Epidermal melanocyte (primary cell): ENCODE measurements around the gene ADGRG6.

Experiments
- DNase-seq: peaks from one replicate; pipeline ENCODE4 v3.0.0; 2011; ENCODE audit warnings: low spot score; ENCODE audit not compliant: insufficient read length

Gene ADGRG6

GRCh38 chr6:142321451-142321850, 19.6 kb downstream of the ADGRG6 start:
- no peak for DNase-seq

DNA sequence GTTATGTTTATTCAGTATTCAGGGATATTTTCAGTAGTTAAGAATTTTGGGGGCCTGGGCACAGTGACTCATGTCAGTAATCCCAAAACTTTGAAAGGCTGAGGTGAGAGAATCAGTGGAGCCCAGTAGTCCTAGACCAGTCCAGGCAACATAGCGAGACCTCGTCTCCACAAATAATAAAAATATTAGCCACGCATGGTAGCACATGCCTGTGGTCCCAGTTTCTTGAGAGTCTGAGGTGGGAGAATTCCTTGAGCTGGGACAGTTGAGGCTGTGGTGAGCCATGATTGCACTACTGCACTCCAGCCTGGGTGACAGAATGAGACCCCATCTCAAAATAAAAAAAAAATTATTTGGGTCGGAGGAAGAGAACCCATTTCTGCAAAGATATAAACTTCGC, 20.3 kb downstream of the ADGRG6 start:
- DNase-seq: no peak

GRCh38 chr6:142322504-142323198, 20.8 kb downstream of the ADGRG6 start:
- no peak for DNase-seq

DNA sequence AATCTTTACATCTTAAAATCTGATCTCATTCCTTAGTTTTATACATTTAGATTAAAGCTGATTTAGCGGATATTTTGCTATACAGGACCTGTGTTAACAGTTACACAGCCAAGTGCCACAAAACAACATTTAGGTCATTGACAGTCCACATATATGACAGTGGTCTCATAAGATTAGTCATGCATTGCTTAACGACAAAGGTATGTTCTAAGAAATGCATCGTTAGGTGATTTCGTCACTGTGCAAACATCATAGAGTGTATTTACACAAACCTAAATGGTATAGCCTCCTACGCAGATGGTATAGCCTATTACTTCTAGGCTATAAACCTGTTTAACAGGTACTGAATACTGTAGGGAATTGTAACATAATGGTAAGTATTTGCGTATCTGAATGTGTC, 21.6 kb downstream of the ADGRG6 start:
- no peak for DNase-seq

- DNase-seq: no peak
Observed at GRCh38 chr6:142324111-142324510, 22.3 kb downstream of the ADGRG6 start.

DNA sequence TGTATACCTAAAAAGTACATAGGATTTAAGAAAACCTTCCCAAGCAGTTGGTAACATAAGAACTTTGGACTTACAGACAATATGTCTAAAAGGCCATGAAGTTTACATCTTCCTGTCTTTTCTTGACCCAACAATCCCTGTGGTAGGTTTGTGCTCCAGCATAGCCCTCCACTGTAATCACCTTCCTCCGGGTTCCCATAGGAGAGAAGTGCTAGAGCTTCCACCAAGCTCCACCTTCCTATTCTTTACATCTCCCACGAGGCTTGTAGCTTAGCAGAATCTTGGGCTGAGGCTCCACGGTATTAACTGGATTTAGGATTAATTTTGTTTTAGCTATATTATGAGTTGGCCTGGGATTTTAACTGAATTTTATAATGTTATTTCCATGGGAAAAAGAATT, 23.3 kb downstream of the ADGRG6 start:
- no peak for DNase-seq

DNA sequence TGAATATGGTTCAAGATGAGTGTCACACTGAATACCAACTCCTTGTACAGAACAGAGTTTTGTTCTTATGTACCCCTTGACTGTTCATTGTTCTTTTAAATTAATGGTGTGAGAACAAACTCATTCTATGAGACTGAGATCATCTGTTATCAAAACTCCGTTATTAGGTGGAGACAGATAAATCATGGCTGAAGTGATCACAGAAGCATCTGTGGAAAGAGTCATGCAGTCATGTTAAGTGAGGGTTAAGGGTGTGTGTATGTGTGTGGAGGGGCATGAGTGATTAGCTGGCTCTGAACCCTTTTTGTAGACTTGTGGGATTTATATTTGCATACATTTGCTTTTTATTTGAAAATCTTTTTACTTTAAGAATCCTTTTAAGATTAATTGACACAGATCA, 24.7 kb downstream of the ADGRG6 start:
- DNase-seq: no peak

DNA sequence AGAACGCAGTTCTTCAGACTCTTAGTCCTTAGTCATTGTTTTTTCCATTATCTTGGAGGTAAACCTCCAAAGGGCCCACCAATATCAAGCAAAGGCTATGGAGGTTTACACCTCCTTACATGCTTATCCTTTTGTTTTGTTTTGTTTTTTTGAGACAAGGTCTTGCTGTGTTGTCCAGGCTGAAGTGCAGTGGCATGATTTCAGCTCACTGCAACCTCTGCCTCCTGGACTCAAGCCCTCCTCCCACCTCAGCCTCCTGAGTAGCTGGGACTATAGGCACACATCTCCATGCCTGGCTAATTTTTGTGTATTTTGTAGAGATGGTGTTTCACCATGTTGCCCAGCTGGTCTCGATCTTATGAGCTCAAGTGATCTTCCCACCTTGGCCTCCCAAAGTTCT, 26.3 kb downstream of the ADGRG6 start:
- DNase-seq: no peak

- no peak for DNase-seq
Observed at GRCh38 chr6:142329486-142330113, 27.8 kb downstream of the ADGRG6 start.

- no peak for DNase-seq
Observed at GRCh38 chr6:142331075-142331551, 29.3 kb downstream of the ADGRG6 start.

DNA sequence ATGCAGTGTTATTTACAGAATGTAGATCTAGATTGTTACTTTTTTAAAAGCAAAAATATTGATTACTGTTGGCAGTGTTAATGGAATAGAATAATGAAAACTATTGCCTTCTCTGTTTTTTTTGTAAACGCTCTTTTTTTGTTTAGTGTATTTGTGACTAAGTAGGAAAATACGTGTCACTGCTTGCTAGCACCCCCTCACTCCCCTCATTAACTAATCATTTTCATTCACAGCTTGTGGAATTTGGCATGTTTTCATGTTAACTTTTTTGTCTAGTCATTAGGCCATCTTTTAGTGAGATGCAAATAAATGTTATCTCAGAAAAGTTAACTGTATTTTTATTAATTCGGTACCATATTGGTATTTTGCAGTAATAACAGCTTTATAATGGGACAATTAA, 29.8 kb downstream of the ADGRG6 start:
- DNase-seq: no peak

DNA sequence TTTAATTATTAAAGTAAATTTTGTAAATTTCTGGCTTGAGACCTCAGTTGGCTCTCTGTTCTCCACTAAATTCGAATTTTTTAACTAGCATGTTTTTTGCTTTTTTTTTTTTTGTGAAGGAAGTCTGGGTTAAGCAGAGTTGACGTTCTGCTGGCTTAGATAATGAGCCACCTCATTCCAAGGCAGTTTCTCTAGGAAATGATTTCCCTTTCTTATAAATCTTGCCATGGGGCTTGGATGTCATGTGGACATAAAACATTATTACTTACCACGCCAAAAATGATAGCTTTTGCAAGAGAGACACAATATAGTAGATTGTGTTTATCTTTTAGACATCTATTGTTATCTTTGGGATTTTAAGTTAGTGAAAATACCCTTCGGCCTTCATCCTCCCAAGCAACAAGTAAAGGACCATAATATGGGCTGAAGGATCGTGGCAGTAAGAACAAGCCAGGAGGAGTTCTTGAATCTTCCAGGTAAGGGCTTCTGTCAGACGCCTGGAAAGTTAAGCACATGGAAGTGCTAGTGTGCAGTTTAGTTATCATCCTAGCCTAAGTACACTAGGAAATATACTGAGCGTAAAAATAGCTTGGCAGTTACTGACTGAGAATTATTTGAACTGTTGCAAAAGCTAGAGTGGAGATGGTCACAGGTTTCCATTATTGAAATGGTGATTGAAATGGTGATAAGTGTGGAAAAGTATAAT, 30.7 kb downstream of the ADGRG6 start:
- no peak for DNase-seq

DNA sequence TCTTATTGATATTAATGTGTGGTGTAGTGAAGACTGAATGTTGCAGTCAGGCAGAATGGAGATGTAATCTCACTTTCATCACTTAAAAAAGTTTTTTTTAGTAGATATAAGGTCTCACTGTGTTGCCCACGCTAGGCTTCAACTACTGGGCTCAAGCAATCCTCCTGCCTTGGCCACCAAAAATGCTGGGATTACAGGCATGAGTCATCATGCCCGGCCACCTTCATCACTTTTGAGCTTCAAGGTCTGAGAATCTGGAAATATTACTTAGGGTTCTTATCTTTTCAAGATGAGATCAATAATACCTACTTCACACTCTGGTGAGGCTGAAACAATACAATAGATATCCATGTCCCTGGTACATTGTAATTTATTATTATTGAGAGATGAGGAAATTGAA, 31.6 kb downstream of the ADGRG6 start:
- no peak for DNase-seq

DNA sequence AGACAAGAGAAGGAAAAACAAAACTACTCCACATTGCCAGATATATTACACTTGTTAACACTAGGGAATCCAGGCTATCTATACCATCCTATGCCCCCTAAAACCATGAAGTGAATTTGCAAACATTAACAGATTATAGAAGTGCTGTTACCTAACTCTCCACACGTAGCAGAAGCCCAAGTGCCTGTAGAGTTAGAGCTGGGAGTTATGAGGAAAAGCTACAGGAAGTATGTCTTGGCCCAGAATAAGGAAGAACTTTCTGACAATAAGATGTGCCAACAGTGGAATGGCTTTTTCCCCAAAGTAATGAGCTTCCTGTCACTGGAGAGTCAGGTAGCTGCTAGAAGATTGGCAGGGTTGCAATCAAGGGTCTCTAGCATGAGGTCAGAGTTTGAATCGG, 32.5 kb downstream of the ADGRG6 start:
- DNase-seq: no peak

DNA sequence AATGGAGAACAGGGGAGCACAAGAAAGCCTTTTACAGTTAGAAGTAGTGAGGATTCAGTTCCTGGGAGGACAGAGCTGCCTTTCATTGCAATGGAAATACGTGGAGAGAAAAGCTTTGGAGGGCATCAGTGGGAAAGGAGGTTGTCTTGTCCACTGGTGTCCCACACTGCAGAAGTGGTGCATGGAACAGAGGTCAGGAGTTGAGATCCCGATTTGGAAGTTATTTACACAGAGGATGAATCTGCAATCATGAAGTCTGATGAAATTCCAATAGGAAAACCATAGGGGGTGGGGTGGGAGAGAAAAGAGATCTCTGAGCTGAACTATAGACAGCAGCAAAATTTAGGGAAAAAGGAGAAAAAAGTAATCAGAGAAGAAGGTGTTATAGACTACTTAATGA, 33.6 kb downstream of the ADGRG6 start:
- no peak for DNase-seq

GRCh38 chr6:142336183-142336582, 34.4 kb downstream of the ADGRG6 start:
- DNase-seq: no peak

DNA sequence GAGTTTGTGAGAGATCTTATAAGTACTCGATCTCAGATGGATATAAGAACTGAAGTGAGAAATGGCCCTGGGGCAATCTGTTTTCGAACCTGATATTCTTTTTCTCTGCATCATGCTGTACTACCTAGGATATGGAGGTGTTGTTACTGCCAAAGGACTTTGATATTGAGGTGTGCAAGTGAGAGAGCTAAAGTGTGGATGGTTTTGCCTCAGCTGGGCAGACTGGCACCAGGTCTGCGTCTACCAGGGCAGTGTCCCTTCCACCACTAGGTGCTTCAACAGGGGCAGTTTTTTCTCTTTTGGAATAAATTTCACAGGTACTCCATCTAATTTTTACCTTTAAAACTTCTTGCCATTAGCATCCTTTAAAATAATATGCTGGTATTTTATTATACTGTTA, 35.0 kb downstream of the ADGRG6 start:
- DNase-seq: no peak

GRCh38 chr6:142339113-142339512, 37.3 kb downstream of the ADGRG6 start:
- no peak for DNase-seq

- DNase-seq: no peak
Observed at GRCh38 chr6:142339968-142340658, 38.3 kb downstream of the ADGRG6 start.

- no peak for DNase-seq
Observed at GRCh38 chr6:142341855-142342330, 40.1 kb downstream of the ADGRG6 start.

GRCh38 chr6:142342986-142343385, 41.2 kb downstream of the ADGRG6 start:
- no peak for DNase-seq

- no peak for DNase-seq
Observed at GRCh38 chr6:142343938-142344337, 42.1 kb downstream of the ADGRG6 start.
